Skeletal muscle tissue (tissue), 4 donors: ENCODE data around the gene LHFPL4. TPM values are rescaled to one million over a fixed set of nuclear protein-coding genes. Genes with fewer than 3 reads are reported as not detected.
"Not testable (repeated sequence)": the region's sequence is repeated elsewhere in the genome, so short reads cannot be mapped to it uniquely, and the experiment has no call there.

Experiments used
- H3K27ac ChIP-seq: one replicate; pipeline ENCODE4 v1.7.0; 2013; ENCODE audit warnings: mild to moderate bottlenecking, low read depth, low read length, inconsistent platforms
- H3K27me3 ChIP-seq, 3 donors: one replicate each; pipeline ENCODE4 v1.7.0; 2013; ENCODE audit warnings: low read length in 3 of 3; ENCODE audit not compliant: control insufficient read depth in 3 of 3, insufficient read depth in 3 of 3
- H3K36me3 ChIP-seq, 3 donors: one replicate each; pipeline ENCODE4 v1.7.0; 2013; ENCODE audit warnings: low read length in 3 of 3; ENCODE audit not compliant: control insufficient read depth in 3 of 3, insufficient read depth in 3 of 3
- H3K4me1 ChIP-seq, 3 donors: one replicate each; pipeline ENCODE4 v1.7.0; 2013; ENCODE audit warnings: low read length in 3 of 3, mild to moderate bottlenecking in 3 of 3; ENCODE audit not compliant: control insufficient read depth in 3 of 3, insufficient read depth in 3 of 3
- H3K4me3 ChIP-seq, 3 donors: one replicate each; pipeline ENCODE4 v1.7.0; 2013; ENCODE audit warnings: low read length in 3 of 3
- H3K9ac ChIP-seq, 3 donors: one replicate each; pipeline ENCODE4 v1.7.0; 2013; ENCODE audit warnings: low read length in 3 of 3, mild to moderate bottlenecking in 3 of 3, moderate library complexity in 2 of 3, low read depth in 1 of 3
- H3K9me3 ChIP-seq, 3 donors: one replicate each; pipeline ENCODE4 v1.7.0; 2013; ENCODE audit warnings: low read length in 3 of 3; ENCODE audit not compliant: control insufficient read depth in 3 of 3
- total RNA-seq: library from RNA; depleted of rRNA; stranded (reverse); fragments of >200 nt; gene quantifications from one replicate; pipeline ENCODE4 v1.2.3, GENCODE V29; 2014
- donor health status: Osteomylitis.

Gene LHFPL4
- total RNA-seq, 1 donor from 2014 or later: not detected

DNA sequence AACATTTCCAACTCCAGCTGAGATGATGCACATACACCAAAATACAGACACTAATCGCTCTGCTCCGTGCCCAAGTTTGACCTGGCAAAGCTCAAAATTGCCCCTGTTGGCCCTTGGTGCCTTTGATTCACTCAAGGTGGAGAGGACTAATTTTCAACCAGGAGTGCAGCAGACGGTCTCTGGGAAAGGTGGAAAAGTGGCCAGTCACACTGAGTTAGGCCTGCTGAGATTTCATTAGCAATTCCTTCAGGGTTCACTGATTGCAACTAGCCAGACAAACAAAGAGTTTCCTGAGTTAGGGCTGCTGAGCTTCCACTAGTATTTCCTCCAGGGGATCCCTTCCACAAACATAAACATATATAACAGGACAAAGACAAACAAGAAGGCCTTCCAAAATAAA is 28.7 kb upstream of the LHFPL4 start:
- Histone ChIP-seq H3K36me3 (no peaks in the 10 kb centered on the region), H3K9ac (no peak overlapping the region), H3K27ac (no peak overlapping the region), H3K27me3 (no peaks in the 10 kb centered on the region), H3K4me1 (no peaks in the 10 kb centered on the region), H3K4me3 (no peak overlapping the region), H3K9me3 (peaks cover 0 to 3% (median 0%) of the 10 kb centered on the region in 3 donors)

DNA sequence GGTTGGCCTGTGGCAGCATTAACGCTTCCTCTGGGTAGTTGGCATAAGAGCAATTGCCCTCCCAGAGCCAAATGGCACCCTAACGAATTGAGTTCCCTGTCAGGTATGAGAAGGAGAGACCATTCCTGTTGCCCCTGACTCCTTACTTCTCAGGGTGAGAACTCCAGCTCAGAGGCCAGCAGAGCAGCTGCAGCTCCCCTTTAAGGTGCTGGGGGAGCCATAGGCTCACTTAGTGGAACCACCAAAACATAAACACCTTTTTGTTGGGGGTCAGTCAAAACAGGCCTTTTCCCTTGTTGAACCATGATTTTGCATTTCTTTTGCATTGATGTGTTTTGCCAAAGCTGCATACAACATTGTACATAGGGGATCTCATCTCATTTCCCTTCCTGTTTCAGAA is 28.1 kb upstream of the LHFPL4 start:
- Histone ChIP-seq H3K36me3 (no peaks in the 10 kb centered on the region), H3K27me3 (no peaks in the 10 kb centered on the region), H3K27ac (no peak overlapping the region), H3K4me1 (no peaks in the 10 kb centered on the region), H3K4me3 (no peak overlapping the region), H3K9me3 (peaks cover 0 to 3% (median 0%) of the 10 kb centered on the region in 3 donors), H3K9ac (no peak overlapping the region)

DNA sequence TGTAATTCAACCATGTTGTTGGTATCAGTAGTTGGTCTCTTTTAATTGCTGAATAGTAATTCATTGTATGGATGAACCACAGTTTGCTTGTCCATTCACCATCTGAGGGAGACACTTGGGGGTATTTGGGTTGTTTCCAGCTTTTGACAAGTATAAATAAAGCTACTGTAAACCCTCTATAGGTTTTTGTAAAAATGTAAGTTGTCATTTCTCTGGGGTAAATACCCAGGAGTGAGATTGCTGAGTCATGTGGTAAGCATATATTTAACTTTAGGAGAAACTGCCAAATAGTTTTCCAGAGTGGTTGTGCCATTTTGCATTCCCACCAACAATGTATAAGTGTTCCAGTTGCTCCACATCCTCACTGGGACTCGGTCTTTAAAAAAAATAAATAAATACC is 15.4 kb upstream of the LHFPL4 start:
- Histone ChIP-seq H3K27ac (no peak overlapping the region), H3K36me3 (no peaks in the 10 kb centered on the region), H3K9ac (no peak overlapping the region), H3K27me3 (peaks cover 0 to 8% (median 0%) of the 10 kb centered on the region in 3 donors), H3K9me3 (peaks cover 0 to 1% (median 0%) of the 10 kb centered on the region in 3 donors), H3K4me3 (no peak overlapping the region), H3K4me1 (no peaks in the 10 kb centered on the region)

DNA sequence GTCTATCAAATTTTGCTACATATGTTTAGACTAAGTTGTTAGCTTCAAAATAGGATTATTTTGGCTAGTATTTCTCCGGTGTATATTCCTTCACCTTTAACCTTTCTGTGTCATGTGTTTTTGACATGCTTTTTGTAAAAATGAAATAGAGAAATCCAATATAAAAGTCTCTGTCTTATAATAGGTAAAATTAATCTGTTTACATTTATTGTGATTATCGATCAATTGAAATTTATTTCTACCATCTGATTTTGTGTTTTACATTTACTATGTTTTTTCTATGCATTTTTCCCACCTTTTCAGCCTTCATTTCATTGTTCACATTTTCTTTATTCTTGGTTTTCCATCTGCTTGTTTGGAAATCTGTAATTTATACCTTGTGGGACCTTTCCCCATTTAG is 11.7 kb upstream of the LHFPL4 start:
- Histone ChIP-seq H3K36me3 (no peaks in the 10 kb centered on the region), H3K27me3 (no peaks in the 10 kb centered on the region), H3K9me3 (peaks cover 0 to 3% (median 0%) of the 10 kb centered on the region in 3 donors), H3K4me1 (no peaks in the 10 kb centered on the region), H3K27ac (no peak overlapping the region), H3K9ac (no peak overlapping the region), H3K4me3 (no peak overlapping the region)

DNA sequence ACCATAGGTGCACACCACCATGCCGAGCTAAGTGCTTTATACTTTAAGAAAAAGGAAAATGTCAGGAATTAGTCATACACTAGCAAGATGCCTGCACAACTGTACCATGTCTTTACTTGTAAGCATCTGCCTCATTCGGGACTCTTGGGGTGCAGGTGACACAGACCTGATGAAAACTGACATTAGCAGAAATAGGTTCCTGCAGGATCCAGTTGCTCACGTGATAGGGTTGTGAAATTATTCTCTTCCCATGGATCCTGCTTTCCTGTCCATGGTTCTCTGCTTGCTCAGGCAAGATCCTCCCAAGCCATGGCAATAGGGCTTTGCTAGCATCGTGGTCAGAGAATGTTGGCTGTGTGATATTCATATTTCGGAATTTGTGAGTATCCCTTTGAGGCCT is 10.2 kb upstream of the LHFPL4 start:
- H3K9ac ChIP-seq: no peak overlapping the region
- no peaks in the 10 kb centered on the region for H3K36me3 ChIP-seq
- no peak overlapping the region for H3K4me3 ChIP-seq
- H3K27me3 ChIP-seq: no peaks in the 10 kb centered on the region
- H3K9me3 ChIP-seq: peaks cover 0 to 3% (median 0%) of the 10 kb centered on the region in 3 donors
- no peak overlapping the region for H3K27ac ChIP-seq
- no peaks in the 10 kb centered on the region for H3K4me1 ChIP-seq

DNA sequence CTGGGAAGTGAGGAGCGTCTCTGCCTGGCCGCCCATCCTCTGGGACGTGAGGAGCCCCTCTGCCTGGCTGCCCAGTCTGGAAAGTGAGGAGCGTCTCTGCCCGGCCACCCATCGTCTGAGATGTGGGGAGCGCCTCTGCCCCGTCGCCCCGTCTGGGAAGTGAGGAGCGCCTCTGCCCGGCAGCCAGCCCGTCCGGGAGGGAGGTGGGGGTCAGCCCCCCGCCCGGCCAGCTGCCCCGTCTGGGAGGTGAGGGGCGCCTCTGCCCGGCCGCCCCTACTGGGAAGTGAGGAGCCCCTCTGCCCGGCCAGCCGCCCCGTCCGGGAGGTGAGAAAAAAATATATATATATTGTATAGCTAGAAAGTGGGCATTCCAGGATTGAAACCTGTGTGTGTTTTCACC is 6.4 kb upstream of the LHFPL4 start:
- H3K9ac ChIP-seq, H3K9me3 ChIP-seq, H3K4me3 ChIP-seq, H3K4me1 ChIP-seq, H3K27me3 ChIP-seq, H3K27ac ChIP-seq, H3K36me3 ChIP-seq: not testable (repeated sequence)

DNA sequence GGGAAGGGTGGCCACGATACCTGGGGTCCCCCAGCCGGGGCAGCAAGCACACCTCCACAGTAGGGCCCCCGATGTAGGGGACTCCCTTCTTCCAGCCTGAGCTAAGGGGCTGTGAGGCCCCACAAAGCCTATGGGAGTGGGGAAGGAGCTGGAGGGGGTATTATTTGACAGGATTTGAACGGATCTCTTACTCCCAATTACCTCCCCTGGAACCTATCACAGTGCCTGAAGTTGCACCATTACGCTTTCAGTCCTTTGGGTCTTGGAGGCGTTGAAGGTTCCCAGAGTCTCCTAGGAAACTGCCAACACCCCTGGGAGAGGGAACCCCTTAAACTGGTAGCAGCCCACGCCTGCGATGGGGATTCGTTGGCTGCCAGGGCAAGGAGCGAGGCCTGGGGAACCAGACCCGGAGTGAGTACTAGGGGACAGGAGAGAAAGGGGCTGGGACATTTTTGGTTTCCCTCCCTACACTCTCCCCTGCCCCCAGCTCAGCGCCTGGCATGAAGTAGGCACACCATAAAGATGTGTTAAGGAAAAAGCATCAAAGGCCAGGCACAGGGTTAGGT is 409 bp upstream of the LHFPL4 start:
- Histone ChIP-seq H3K4me3 (no peak overlapping the region), H3K27me3 (peaks cover 29 to 43% (median 36%) of the 10 kb centered on the region in 3 donors), H3K9me3 (no peaks in the 10 kb centered on the region), H3K4me1 (no peaks in the 10 kb centered on the region), H3K27ac (no peak overlapping the region), H3K36me3 (no peaks in the 10 kb centered on the region), H3K9ac (no peak overlapping the region)

DNA sequence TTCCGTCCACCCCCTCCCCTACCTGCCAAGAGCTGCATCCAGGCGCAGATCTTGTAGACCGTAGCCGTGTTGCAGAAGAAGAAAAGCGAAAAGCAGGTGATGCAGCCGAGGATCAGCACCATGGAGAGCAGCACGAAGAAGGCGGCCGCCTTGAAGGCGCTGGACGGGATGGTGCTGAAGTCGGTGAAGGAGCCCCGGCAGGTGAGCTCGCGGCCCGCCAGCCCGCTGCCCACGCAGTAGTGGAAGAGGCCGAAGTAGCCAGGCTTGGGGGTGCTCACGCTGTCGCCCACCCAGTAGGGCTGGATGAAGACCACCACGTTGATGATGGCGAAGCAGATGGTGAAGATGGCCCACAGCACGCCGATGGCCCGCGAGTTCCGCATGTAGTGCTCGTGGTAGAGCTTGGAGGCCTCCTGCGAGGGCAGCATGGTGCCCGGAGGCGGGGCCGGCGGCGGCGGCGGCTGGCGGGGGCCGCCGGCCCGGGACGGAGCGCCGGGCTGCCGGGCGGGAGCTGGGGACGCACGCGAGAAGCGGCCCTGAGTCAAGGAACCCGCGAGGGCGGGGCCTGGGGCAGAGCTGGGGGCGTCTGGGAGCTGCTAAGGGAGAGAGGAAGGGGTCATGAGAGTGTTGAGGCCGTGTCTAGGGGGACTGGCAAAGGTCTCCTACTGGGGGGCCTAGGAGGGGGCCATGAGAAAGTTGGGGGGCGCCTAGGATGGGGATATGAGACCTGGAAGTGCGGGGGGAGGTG is 1.2 kb downstream of the LHFPL4 start:
- Histone ChIP-seq H3K27me3 (peaks cover 29 to 52% (median 41%) of the 10 kb centered on the region in 3 donors), H3K9ac (no peak overlapping the region)

DNA sequence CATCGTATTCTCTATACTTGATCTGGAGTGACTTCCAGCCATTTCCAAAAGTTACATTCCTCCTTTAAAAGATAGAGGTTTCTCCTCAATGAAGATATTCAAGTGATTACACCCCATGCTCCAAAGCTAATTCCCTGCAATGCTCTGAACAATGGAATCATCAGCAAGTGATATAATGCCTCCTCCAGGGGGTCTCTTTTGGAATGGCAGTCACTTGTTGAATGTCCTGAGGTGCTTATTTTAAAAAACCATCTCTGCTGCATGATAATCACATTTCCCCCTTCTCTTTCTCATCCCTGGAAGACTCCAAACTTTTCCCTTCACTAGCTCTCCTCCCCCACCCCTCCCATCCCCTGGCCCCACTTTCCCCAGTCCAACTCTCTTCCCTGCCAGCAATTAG is 2.6 kb downstream of the LHFPL4 start:
- Histone ChIP-seq H3K4me3 (no peak overlapping the region), H3K9me3 (no peaks in the 10 kb centered on the region), H3K9ac (no peak overlapping the region), H3K27me3 (peaks cover 34 to 52% (median 39%) of the 10 kb centered on the region in 3 donors), H3K27ac (no peak overlapping the region), H3K36me3 (no peaks in the 10 kb centered on the region), H3K4me1 (no peaks in the 10 kb centered on the region)

More for the DNA sequence above, 1.2 kb downstream of the LHFPL4 start:
- no peaks in the 10 kb centered on the region for H3K36me3 ChIP-seq
- H3K4me3 ChIP-seq: no peak overlapping the region
- no peak overlapping the region for H3K27ac ChIP-seq
- no peaks in the 10 kb centered on the region for H3K9me3 ChIP-seq
- H3K4me1 ChIP-seq: no peaks in the 10 kb centered on the region

DNA sequence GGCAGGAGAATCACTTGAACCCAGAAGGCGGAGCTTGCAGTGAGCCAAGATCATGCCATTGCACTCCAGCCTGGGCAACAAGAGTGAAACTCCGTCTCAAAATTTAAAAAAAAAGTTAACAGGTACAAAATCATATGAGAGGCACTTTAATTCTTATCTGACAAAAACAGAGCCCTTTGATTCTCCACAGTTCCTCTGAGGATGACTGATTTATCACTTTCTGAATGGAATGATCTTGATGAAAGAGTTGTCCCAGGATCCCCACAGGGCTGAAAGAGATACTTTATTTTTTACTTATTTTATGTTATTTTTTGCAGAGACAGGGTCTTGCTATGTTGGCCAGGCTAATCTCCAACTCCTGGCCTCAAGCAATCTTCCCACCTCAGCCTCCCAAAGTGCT is 4.0 kb downstream of the LHFPL4 start:
- Histone ChIP-seq H3K9me3 (no peaks in the 10 kb centered on the region), H3K4me1 (no peaks in the 10 kb centered on the region), H3K36me3 (no peaks in the 10 kb centered on the region), H3K4me3 (no peak overlapping the region), H3K27me3 (peaks cover 31 to 46% (median 33%) of the 10 kb centered on the region in 3 donors), H3K9ac (no peak overlapping the region), H3K27ac (no peak overlapping the region)
